HEK293 (cell line): ENCODE results near the gene CFAP20.

Experiments
- CTCF ChIA-PET: fragments of 350-600 bp; formaldehyde crosslinking; extraction: SDS; loops from one replicate; lab custom pipeline; 2021; ENCODE audit warnings: antibody characterized with exemption; lab: Yijun Ruan, JAX
- POLR2A ChIA-PET: fragments of 300-600 bp; formaldehyde crosslinking; extraction: SDS; loops from one replicate; lab custom pipeline; 2020; ENCODE audit warnings: antibody characterized with exemption, inconsistent platforms; lab: Yijun Ruan, JAX
- H3K27ac ChIP-seq: fragments of 200-500 bp; sonication (Bioruptor generic); 2 replicates; pipeline ENCODE4 v1.5.1; 2014; ENCODE audit warnings: low read depth, low read length, control low read depth, inconsistent platforms; ENCODE audit errors: extremely low read depth
- H3K36me3 ChIP-seq, 2 experiments: fragments of 200-500 bp in 1 of 2; sonication (Bioruptor generic) in 1 of 2; 1 replicate in 1 of 2; 2 replicates in 1 of 2; pipeline ENCODE4 v1.5.1; 2014 to 2017; ENCODE audit warnings: inconsistent platforms in 2 of 2, low read length in 2 of 2; ENCODE audit not compliant: control insufficient read depth in 2 of 2, insufficient read depth in 1 of 2
- H3K4me1 ChIP-seq: fragments of 200-500 bp; sonication (Bioruptor generic); 2 replicates; pipeline ENCODE4 v1.5.1; 2014; ENCODE audit warnings: mild to moderate bottlenecking, low read length, inconsistent platforms; ENCODE audit not compliant: control insufficient read depth, insufficient read depth
- H3K4me3 ChIP-seq: 2 replicates; pipeline ENCODE4 v1.5.1; 2011; ENCODE audit warnings: low read depth, mild to moderate bottlenecking, control low read depth, low read length, moderate library complexity
- H3K9me3 ChIP-seq: fragments of 200-500 bp; sonication (Bioruptor generic); 2 replicates; pipeline ENCODE4 v1.5.1; 2014; ENCODE audit warnings: low read depth, low read length, inconsistent platforms; ENCODE audit not compliant: control insufficient read depth, insufficient read depth
- MYNN ChIP-seq: fragments of 450-650 bp; formaldehyde crosslinking; IDR thresholded peaks from 2 replicates; pipeline ENCODE4 v1.5.1; 2016; ENCODE audit warnings: missing biosample characterization, missing genetic modification characterization, borderline replicate concordance
- PRDM10 ChIP-seq: fragments of 450-650 bp; formaldehyde crosslinking; IDR thresholded peaks from 2 replicates; pipeline ENCODE4 v1.5.1; 2016; ENCODE audit warnings: missing biosample characterization, missing genetic modification characterization
- SP3 ChIP-seq: fragments of 450-650 bp; formaldehyde crosslinking; IDR thresholded peaks from 2 replicates; pipeline ENCODE4 v1.5.1; 2016; ENCODE audit warnings: missing biosample characterization, missing genetic modification characterization
- ZBTB10 ChIP-seq: fragments of 450-650 bp; formaldehyde crosslinking; IDR thresholded peaks from 2 replicates; pipeline ENCODE4 v1.5.1; 2016; ENCODE audit warnings: missing biosample characterization, missing genetic modification characterization
- ZBTB17 ChIP-seq: fragments of 450-650 bp; formaldehyde crosslinking; IDR thresholded peaks from 2 replicates; pipeline ENCODE4 v1.5.1; 2016; ENCODE audit warnings: missing biosample characterization, missing genetic modification characterization
- ZFP69B ChIP-seq: fragments of 450-650 bp; formaldehyde crosslinking; IDR thresholded peaks from 2 replicates; pipeline ENCODE4 v1.5.1; 2016; ENCODE audit warnings: missing biosample characterization, missing genetic modification characterization
- ZNF140 ChIP-seq: fragments of 450-650 bp; formaldehyde crosslinking; IDR thresholded peaks from 2 replicates; pipeline ENCODE4 v1.5.1; 2016; ENCODE audit warnings: missing biosample characterization, missing genetic modification characterization
- ZNF148 ChIP-seq: fragments of 450-650 bp; formaldehyde crosslinking; IDR thresholded peaks from 2 replicates; pipeline ENCODE4 v1.5.0; 2017; ENCODE audit warnings: missing biosample characterization, missing genetic modification characterization, borderline replicate concordance
- ZNF221 ChIP-seq: fragments of 450-650 bp; formaldehyde crosslinking; IDR thresholded peaks from 2 replicates; pipeline ENCODE4 v1.5.1; 2017; ENCODE audit warnings: missing biosample characterization, missing genetic modification characterization, borderline replicate concordance
- ZNF37A ChIP-seq: fragments of 450-650 bp; IDR thresholded peaks from 2 replicates; pipeline ENCODE4 v1.5.1; 2018; ENCODE audit warnings: missing biosample characterization, missing genetic modification characterization
- ZNF426 ChIP-seq: fragments of 450-650 bp; formaldehyde crosslinking; IDR thresholded peaks from 2 replicates; pipeline ENCODE4 v1.5.1; 2017; ENCODE audit warnings: missing biosample characterization, missing genetic modification characterization, mild to moderate bottlenecking, inconsistent platforms, moderate library complexity
- ZNF513 ChIP-seq: fragments of 450-650 bp; IDR thresholded peaks from 2 replicates; pipeline ENCODE4 v1.5.1; 2018; ENCODE audit warnings: missing biosample characterization, missing genetic modification characterization
- ZNF530 ChIP-seq: fragments of 450-650 bp; formaldehyde crosslinking; IDR thresholded peaks from 2 replicates; pipeline ENCODE4 v1.5.1; 2016; ENCODE audit warnings: low read depth, missing biosample characterization, missing genetic modification characterization
- ZNF660 ChIP-seq: fragments of 450-650 bp; IDR thresholded peaks from 2 replicates; pipeline ENCODE4 v1.5.1; 2018; ENCODE audit warnings: missing biosample characterization, mild to moderate bottlenecking, missing genetic modification characterization
- ZSCAN4 ChIP-seq: fragments of 450-650 bp; formaldehyde crosslinking; IDR thresholded peaks from 2 replicates; pipeline ENCODE4 v1.5.1; 2017; ENCODE audit warnings: missing biosample characterization, missing genetic modification characterization
- ZSCAN5A ChIP-seq: fragments of 450-650 bp; formaldehyde crosslinking; IDR thresholded peaks from 2 replicates; pipeline ENCODE4 v1.5.1; 2016; ENCODE audit warnings: missing biosample characterization, missing genetic modification characterization

CFAP20 gene

GRCh38 chr16:58127033-58127556 is 2.1 kb downstream of the CFAP20 start (continued):
- TF ChIP-seq ZNF148 (tag by site-specific recombination): no peak
- no peak for TF ChIP-seq ZFP69B (tag by site-specific recombination)
- 0 out of 2 replicates have a peak, but pooled peaks have one; percentile 23 for TF ChIP-seq ZBTB17 (tag by site-specific recombination)
- TF ChIP-seq SP3: no peak
- no peak for TF ChIP-seq ZNF37A (tag by site-specific recombination)
- TF ChIP-seq ZSCAN4 (tag by site-specific recombination): no peak
- TF ChIP-seq ZNF660 (tag by site-specific recombination): peak; percentile 38; the same call in 1 of the 2 replicates
- TF ChIP-seq ZNF221 (tag by site-specific recombination): no peak
- no peak for TF ChIP-seq ZBTB10 (tag by site-specific recombination)
- peak; percentile 87 for TF ChIP-seq MYNN (tag by site-specific recombination)
- TF ChIP-seq PRDM10 (tag by site-specific recombination): peak; percentile 25; the same call in 1 of the 2 replicates
- no peak for TF ChIP-seq ZSCAN5A (tag by site-specific recombination)

GRCh38 chr16:58126451-58126961 is 2.7 kb downstream of the CFAP20 start:
- Histone ChIP-seq H3K27ac (no peak overlapping the region), H3K9me3 (no peaks in the 10 kb centered on the region), H3K4me1 (peaks cover 19% of the 10 kb centered on the region), H3K36me3 (no peaks in the 10 kb centered on the region), H3K4me3 (no peak overlapping the region)
- POLR2A ChIA-PET: no interaction called here
- TF ChIP-seq ZNF140 (tag by site-specific recombination): no peak
- TF ChIP-seq ZNF530 (tag by site-specific recombination): no peak
- TF ChIP-seq ZNF513 (tag by site-specific recombination): no peak
- no peak for TF ChIP-seq ZNF426 (tag by site-specific recombination)
- CTCF ChIA-PET: interaction anchor here (0.6 to 2.6 kb wide), 15 partner anchors 10 to 551 kb away, joined by 3 to 13 read pairs (median 4); partner anchors contain the start of gene ZNF319
